HCT116 (cell line): ENCODE measurements around the gene ARHGEF12.
"Not testable (repeated sequence)": the region's sequence is repeated elsewhere in the genome, so short reads cannot be mapped to it uniquely, and the experiment has no call there.

ENCODE experiments used
- EZH2 ChIP-seq: fragments of 200-600 bp; sonication (generic); IDR thresholded peaks from 2 replicates; pipeline ENCODE4 v1.6.1; 2017; ENCODE audit warnings: antibody characterized with exemption, mixed run types
- POLR2A ChIP-seq: IDR thresholded peaks from 2 replicates; pipeline ENCODE4 v1.7.0; 2011; ENCODE audit warnings: borderline replicate concordance; ENCODE audit not compliant: insufficient read depth, insufficient read length; ENCODE audit errors: extremely low read depth
- TF ChIP-seq, protein P1 (sequence below), 3 experiments: fragments of 200-600 bp in 1 of 3; sonication (generic) in 1 of 3; IDR thresholded peaks in 2 of 3; conservative IDR thresholded peaks in 1 of 3; 2 replicates each; pipeline ENCODE4 v1.5.1; 2012 to 2017; ENCODE audit warnings: low read depth in 2 of 3, low read length in 2 of 3, antibody characterized with exemption in 1 of 3, borderline replicate concordance in 1 of 3, control low read depth in 1 of 3, mild to moderate bottlenecking in 1 of 3, mixed read lengths in 1 of 3, mixed run types in 1 of 3, moderate library complexity in 1 of 3; ENCODE audit not compliant: insufficient read depth in 1 of 3

DNA sequence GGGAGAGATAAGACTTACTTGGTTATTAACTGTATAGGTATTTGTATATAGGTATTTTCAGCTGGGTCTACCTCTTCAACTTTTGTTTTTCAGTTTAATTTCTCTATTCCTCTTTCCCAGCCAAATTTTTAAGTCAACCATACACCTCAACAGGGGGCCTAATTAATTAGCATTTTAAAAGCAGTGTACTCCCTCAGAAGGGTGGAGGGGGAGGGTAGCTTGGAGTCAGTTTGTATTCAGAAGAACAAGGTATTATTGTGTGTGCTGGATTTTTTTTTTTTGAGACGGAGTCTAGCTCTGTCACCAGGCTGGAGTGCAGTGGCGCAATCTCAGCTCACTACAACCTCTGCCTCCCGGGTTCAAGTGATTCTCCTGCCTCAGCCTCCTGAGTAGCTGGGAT lies 167.3 kb downstream of the ARHGEF12 start:
- TF ChIP-seq POLR2A, EZH2: not testable (repeated sequence)
- TF ChIP-seq, protein P1, sequence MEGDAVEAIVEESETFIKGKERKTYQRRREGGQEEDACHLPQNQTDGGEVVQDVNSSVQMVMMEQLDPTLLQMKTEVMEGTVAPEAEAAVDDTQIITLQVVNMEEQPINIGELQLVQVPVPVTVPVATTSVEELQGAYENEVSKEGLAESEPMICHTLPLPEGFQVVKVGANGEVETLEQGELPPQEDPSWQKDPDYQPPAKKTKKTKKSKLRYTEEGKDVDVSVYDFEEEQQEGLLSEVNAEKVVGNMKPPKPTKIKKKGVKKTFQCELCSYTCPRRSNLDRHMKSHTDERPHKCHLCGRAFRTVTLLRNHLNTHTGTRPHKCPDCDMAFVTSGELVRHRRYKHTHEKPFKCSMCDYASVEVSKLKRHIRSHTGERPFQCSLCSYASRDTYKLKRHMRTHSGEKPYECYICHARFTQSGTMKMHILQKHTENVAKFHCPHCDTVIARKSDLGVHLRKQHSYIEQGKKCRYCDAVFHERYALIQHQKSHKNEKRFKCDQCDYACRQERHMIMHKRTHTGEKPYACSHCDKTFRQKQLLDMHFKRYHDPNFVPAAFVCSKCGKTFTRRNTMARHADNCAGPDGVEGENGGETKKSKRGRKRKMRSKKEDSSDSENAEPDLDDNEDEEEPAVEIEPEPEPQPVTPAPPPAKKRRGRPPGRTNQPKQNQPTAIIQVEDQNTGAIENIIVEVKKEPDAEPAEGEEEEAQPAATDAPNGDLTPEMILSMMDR (IDR thresholded peaks at IDR 0.05 in 2 of 3, conservative IDR thresholded peaks at IDR 0.05 in 1 of 3; ENCODE audit: borderline replicate concordance in 1 of 3, insufficient read depth in 1 of 3, low read depth in 2 of 3, low read length in 2 of 3) = not testable (repeated sequence)
